ENCODE measurements around the gene LYAR. TPM values are rescaled to one million over a fixed set of nuclear protein-coding genes. Genes with fewer than 3 reads are reported as not detected.

LYAR gene
- polyA plus RNA-seq, 3 donors: 12.9 to 22.6 (median 14.9) TPM

- peaks cover 2 to 9% (median 7%) of the 10 kb centered on the region in 3 donors for H3K27me3 Mint-ChIP-seq (ENCODE audit: low read depth in 3 of 3)
- Histone ChIP-seq H3K27me3 (ENCODE audit: control insufficient read depth in 2 of 2, insufficient read depth in 2 of 2, low read length in 2 of 2) (no peaks in the 10 kb centered on the region), H3K36me3 (replicated peaks in 1 of 2; ENCODE audit: control insufficient read depth in 1 of 2, insufficient read depth in 2 of 2, low read length in 2 of 2) (no peaks in the 10 kb centered on the region), H3K4me2 (replicated peaks; ENCODE audit: extremely low read depth, low read length, poor library complexity, severe bottlenecking) (no peak overlapping the region), H4K20me1 (ENCODE audit: insufficient read depth, low read length) (no peaks in the 10 kb centered on the region), H3K9ac (ENCODE audit: insufficient read depth, low read length, poor library complexity, severe bottlenecking) (no peak overlapping the region), H2AFZ (ENCODE audit: insufficient read depth, low read depth, low read length, poor library complexity, severe bottlenecking) (no peak overlapping the region), H3K4me1 (ENCODE audit: control insufficient read depth in 1 of 2, insufficient read depth in 2 of 2, low read length in 2 of 2) (no peaks in the 10 kb centered on the region), H3K9me3 (replicated peaks in 1 of 2; ENCODE audit: control insufficient read depth in 1 of 2, insufficient read depth in 1 of 2, low read length in 2 of 2) (no peaks in the 10 kb centered on the region), H3K27ac (ENCODE audit: low read depth in 1 of 2, low read length in 2 of 2) (no peak overlapping the region), H3K79me2 (ENCODE audit: insufficient read depth, low read length) (no peaks in the 10 kb centered on the region), H3K4me3 (replicated peaks in 1 of 3; ENCODE audit: low read depth in 2 of 3, low read length in 3 of 3) (no peak overlapping the region)
- no peak for DNase-seq
- H3K36me3 Mint-ChIP-seq: no peaks in the 10 kb centered on the region
- no peak for TF ChIP-seq CTCF (IDR thresholded peaks at IDR 0.05)
- H3K9me3 Mint-ChIP-seq: peaks cover 0 to 6% (median 3%) of the 10 kb centered on the region in 7 donors
- peaks cover 2% of the 10 kb centered on the region for H3K4me1 Mint-ChIP-seq
- no peak overlapping the region for H3K27ac Mint-ChIP-seq
- 96% methylated on average over 5 of the region's 5 CpGs for WGBS (ENCODE audit: insufficient coverage)
- intact Hi-C loops (cut with micrococcal nuclease): no loop called here
- no peak overlapping the region for H3K4me3 Mint-ChIP-seq
Measured at GRCh38 chr4:4330794-4331193, 40.8 kb upstream of the LYAR start.

- Histone ChIP-seq H2AFZ (ENCODE audit: insufficient read depth, low read depth, low read length, poor library complexity, severe bottlenecking) (no peak overlapping the region), H3K9ac (ENCODE audit: insufficient read depth, low read length, poor library complexity, severe bottlenecking) (no peak overlapping the region), H4K20me1 (ENCODE audit: insufficient read depth, low read length) (no peaks in the 10 kb centered on the region), H3K4me2 (replicated peaks; ENCODE audit: extremely low read depth, low read length, poor library complexity, severe bottlenecking) (no peak overlapping the region), H3K27ac (ENCODE audit: low read depth in 1 of 2, low read length in 2 of 2) (no peak overlapping the region), H3K36me3 (replicated peaks in 1 of 2; ENCODE audit: control insufficient read depth in 1 of 2, insufficient read depth in 2 of 2, low read length in 2 of 2) (no peaks in the 10 kb centered on the region), H3K27me3 (ENCODE audit: control insufficient read depth in 2 of 2, insufficient read depth in 2 of 2, low read length in 2 of 2) (no peaks in the 10 kb centered on the region), H3K79me2 (ENCODE audit: insufficient read depth, low read length) (no peaks in the 10 kb centered on the region), H3K4me1 (ENCODE audit: control insufficient read depth in 1 of 2, insufficient read depth in 2 of 2, low read length in 2 of 2) (no peaks in the 10 kb centered on the region), H3K4me3 (replicated peaks in 1 of 3; ENCODE audit: low read depth in 2 of 3, low read length in 3 of 3) (no peak overlapping the region), H3K9me3 (replicated peaks in 1 of 2; ENCODE audit: control insufficient read depth in 1 of 2, insufficient read depth in 1 of 2, low read length in 2 of 2) (no peaks in the 10 kb centered on the region)
- Mint-ChIP-seq H3K36me3 (no peaks in the 10 kb centered on the region), H3K4me3 (no peak overlapping the region), H3K4me1 (no peaks in the 10 kb centered on the region), H3K9me3 (peaks cover 0 to 6% (median 3%) of the 10 kb centered on the region in 7 donors), H3K27me3 (ENCODE audit: low read depth in 3 of 3) (peaks cover 2 to 8% (median 7%) of the 10 kb centered on the region in 3 donors), H3K27ac (no peak overlapping the region)
- no peak for DNase-seq
- WGBS (ENCODE audit: insufficient coverage): 90% methylated on average over 2 of the region's 10 CpGs
- intact Hi-C loops (cut with micrococcal nuclease): no loop called here
- TF ChIP-seq CTCF (IDR thresholded peaks at IDR 0.05): no peak
Measured at GRCh38 chr4:4329496-4329895, 39.5 kb upstream of the LYAR start.

All from CD14-positive monocyte (primary cell).